ENCODE results near the gene FAM219B.
"Not testable (repeated sequence)": the region's sequence is repeated elsewhere in the genome, so short reads cannot be mapped to it uniquely, and the experiment has no call there.

The FAM219B gene

DNA sequence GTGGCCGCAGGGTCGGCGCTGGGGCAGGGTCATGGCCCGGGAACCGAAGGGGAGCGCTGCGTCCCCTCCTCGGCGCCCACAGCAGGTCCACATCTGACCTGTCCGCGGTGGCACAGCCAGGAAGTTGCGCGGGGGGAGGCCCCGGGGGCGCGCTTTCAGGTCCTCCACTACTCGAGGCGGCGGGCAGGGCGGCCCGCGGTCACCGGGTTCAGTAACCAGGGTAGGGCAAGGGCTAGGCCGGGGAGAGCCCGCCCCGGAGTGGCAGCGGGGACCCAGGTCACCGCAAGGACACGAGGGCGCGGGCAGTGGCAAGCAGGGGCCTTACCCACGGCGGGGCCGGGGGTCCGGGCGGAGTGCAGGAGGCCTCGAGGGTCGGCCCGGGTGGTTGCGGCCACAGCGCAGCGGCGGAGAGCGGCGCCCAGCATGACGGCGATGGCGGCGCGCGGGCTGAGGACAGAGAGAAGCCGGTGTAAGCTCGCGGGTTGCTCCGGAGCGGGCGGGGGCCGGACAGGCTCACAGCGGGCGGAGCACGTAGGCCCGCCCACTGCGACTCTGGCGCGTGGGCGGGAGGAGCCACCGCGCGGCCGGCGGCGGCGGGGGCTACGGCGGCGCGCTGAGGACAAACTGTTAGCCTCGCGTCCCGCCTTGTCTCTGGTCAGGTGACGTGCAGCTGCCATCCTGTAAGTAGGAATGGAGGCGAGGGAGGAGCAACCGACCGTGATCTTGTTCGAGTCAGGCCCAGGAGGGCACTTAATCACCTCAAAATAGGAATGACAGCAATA lies 31.1 kb upstream of the FAM219B start, which contains the start of gene COX5A:
TSS of gene COX5A (minus strand) at position 484 of the 782 bp plus-strand sequence. CDS start at position 425, 59 bp downstream.
- peak within 1 kb of the TSS; percentile 78 for H3K4me3 ChIP-seq (ENCODE audit: low read length)
- DNase-seq (ENCODE audit: low read depth), result peak; percentile 97
- TF ChIP-seq, protein P1, sequence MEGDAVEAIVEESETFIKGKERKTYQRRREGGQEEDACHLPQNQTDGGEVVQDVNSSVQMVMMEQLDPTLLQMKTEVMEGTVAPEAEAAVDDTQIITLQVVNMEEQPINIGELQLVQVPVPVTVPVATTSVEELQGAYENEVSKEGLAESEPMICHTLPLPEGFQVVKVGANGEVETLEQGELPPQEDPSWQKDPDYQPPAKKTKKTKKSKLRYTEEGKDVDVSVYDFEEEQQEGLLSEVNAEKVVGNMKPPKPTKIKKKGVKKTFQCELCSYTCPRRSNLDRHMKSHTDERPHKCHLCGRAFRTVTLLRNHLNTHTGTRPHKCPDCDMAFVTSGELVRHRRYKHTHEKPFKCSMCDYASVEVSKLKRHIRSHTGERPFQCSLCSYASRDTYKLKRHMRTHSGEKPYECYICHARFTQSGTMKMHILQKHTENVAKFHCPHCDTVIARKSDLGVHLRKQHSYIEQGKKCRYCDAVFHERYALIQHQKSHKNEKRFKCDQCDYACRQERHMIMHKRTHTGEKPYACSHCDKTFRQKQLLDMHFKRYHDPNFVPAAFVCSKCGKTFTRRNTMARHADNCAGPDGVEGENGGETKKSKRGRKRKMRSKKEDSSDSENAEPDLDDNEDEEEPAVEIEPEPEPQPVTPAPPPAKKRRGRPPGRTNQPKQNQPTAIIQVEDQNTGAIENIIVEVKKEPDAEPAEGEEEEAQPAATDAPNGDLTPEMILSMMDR (conservative IDR thresholded peaks at IDR 0.05; ENCODE audit: low read length), result no peak

DNA sequence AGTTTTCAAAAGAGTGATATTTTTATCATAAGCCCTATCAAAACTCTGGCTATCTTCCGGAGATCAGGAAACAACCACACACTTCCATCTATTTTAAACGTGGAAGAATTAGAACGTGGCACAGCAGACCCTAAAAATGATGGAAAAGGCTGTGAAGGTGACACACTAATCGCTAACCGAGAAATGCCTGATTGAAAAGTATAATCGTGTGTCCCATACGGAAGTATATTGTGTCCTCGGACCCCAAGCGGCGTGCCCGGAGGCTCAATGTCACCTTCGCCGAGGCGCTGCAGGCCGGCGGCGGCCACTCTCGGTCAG lies 30.6 kb upstream of the FAM219B start:
- H3K4me3 ChIP-seq (ENCODE audit: low read length), result peak overlapping the region; percentile 78
- TF ChIP-seq, protein P1 (conservative IDR thresholded peaks at IDR 0.05; ENCODE audit: low read length), result no peak
- DNase-seq (ENCODE audit: low read depth), result no peak

DNA sequence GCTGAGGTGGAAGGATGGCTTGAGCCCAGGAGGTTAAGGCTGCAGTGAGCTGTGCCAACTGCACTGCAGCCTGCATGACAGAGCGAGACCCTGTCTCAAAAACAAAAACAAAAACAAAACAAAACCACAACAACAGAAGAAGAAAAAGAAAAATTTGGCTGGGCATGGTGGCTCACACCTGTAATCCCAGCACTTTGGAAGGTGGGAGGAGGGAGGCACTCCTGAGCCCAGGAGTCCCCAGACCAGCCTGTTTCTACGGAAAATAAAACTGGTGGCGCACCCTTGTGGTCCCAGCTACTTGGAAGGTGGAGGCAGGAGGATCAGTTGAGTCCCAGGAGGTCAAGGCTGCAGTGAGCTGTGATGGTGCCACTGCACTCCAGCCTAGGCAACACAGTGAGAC lies 28.5 kb upstream of the FAM219B start:
- not testable (repeated sequence) for DNase-seq (ENCODE audit: low read depth); H3K4me3 ChIP-seq (ENCODE audit: low read length)

DNA sequence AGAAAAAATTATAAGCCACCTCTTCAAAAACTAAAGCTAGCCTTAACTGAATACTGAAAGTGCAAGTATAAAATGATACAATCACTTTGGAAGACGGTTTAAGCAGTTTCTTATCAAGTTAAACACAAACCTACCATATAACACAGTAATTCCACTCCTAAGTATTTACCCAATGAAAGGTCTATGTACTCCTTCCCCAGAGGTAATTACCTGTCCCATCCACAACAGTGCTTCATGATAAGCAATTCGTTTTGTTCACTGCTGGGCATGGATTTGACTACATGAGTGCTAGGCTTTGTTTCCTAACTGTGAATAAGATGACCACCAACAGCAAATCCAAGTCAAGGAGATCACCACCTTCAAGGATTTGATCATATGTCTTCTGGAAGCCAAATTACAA lies 26.9 kb upstream of the FAM219B start:
- no peak for DNase-seq (ENCODE audit: low read depth)
- TF ChIP-seq, protein P1 (conservative IDR thresholded peaks at IDR 0.05; ENCODE audit: low read length), result no peak
- H3K4me3 ChIP-seq (ENCODE audit: low read length), result no peak overlapping the region

DNA sequence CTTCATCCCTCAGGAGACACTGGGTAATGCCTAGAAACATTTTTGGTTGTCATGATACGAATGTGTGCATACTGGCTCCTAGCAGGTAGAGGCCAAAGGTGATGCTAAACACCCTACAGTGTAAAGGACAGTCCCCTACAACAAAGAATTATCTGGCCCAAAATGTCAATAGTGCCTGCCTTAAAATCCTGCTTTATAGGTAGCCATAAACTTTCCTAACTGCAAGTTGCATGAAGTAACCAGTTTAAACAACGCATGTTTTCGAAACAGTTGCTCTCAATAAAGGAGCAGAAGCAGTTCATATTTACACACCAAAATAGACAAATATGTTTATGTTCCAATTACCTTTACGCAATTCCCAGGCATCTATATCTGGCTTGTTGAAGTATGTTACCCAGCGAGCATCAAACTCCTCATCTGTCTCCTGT lies 22.1 kb upstream of the FAM219B start:
- DNase-seq (ENCODE audit: low read depth), result no peak
- TF ChIP-seq, protein P1 (conservative IDR thresholded peaks at IDR 0.05; ENCODE audit: low read length), result no peak
- no peak overlapping the region for H3K4me3 ChIP-seq (ENCODE audit: low read length)

DNA sequence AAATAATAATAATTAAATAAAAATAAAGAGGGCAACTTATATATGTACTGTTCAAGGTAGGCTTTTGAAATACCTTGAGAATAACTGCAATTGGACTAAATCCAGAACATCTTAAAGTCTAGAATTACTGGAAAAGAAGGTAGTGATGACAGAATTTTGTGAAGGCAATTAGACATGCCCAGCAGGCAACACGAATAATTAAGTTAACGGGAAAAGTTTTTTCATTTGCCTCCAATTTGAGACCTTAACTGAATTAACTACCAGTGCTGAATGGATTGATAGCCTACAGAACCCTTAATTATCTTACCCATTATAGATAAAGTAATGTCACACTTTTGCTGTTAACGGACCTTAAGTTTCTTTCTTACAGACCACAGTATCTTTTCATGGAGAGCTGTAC lies 17.9 kb upstream of the FAM219B start:
- no peak overlapping the region for H3K4me3 ChIP-seq (ENCODE audit: low read length)
- DNase-seq (ENCODE audit: low read depth), result no peak
- TF ChIP-seq, protein P1 (conservative IDR thresholded peaks at IDR 0.05; ENCODE audit: low read length), result no peak

DNA sequence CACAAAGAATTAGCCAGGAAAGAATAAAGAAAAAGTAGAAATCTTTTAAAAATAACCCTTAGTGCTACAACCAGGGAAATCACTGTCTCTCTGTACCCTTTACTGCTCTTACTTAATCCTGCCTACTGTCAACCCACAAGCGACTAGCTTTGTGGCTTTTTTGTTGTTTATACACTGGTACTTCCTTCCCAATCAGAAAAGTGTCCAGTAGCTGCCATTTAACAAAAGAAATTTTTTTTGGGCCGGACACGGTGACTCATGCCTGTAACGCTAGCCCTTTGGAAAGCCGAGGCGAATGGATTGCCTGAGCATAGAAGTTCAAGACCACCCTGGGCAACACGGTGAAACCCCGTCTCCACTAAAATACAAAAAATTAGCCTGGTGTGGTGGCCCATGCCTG lies 13.8 kb upstream of the FAM219B start:
- no peak for DNase-seq (ENCODE audit: low read depth)
- TF ChIP-seq, protein P1 (conservative IDR thresholded peaks at IDR 0.05; ENCODE audit: low read length), result no peak
- no peak overlapping the region for H3K4me3 ChIP-seq (ENCODE audit: low read length)
